ENCODE data around the gene GALNTL6. TPM values are rescaled to one million over a fixed set of nuclear protein-coding genes. Genes with fewer than 3 reads are reported as not detected.

Gene GALNTL6
- total RNA-seq, 1 experiment from 2014 or later, result not detected

- H3K36me3 Mint-ChIP-seq (ENCODE audit: insufficient read depth in 1 of 3, low read depth in 3 of 3), result no peaks in the 10 kb centered on the region
- no peak overlapping the region for H3K9ac ChIP-seq (ENCODE audit: extremely low read depth, insufficient read length, low read length)
- no peak overlapping the region for H3K23ac ChIP-seq (ENCODE audit: insufficient read length, low read depth, low read length)
- H2BK15ac ChIP-seq (ENCODE audit: low read depth, low read length), result no peak overlapping the region
- no peak overlapping the region for H2AFZ ChIP-seq (ENCODE audit: low read length)
- no peak overlapping the region for H3K18ac ChIP-seq (ENCODE audit: insufficient read length, low read depth, low read length)
- H3K4me1 ChIP-seq (ENCODE audit: insufficient read depth, low read length), result peaks cover 3% of the 10 kb centered on the region; the same call in 1 of the 2 replicates
- H3K4me1 Mint-ChIP-seq, result peaks cover 38 to 41% of the 10 kb centered on the region in 2 experiments
- no peaks in the 10 kb centered on the region for H4K20me1 ChIP-seq (ENCODE audit: control insufficient read depth, insufficient read depth, insufficient read length)
- H3K27me3 ChIP-seq (ENCODE audit: insufficient read depth, low read length), result no peaks in the 10 kb centered on the region
- H3K56ac ChIP-seq (ENCODE audit: insufficient read length, low read depth, low read length), result no peak overlapping the region
- no peaks in the 10 kb centered on the region for H3K9me3 ChIP-seq (ENCODE audit: control insufficient read depth, low read depth, low read length)
- no peak overlapping the region for H3T11ph ChIP-seq (ENCODE audit: low read length)
- H2BK12ac ChIP-seq (ENCODE audit: insufficient read length, low read depth, low read length), result no peak overlapping the region
- TF ChIP-seq, protein P1, sequence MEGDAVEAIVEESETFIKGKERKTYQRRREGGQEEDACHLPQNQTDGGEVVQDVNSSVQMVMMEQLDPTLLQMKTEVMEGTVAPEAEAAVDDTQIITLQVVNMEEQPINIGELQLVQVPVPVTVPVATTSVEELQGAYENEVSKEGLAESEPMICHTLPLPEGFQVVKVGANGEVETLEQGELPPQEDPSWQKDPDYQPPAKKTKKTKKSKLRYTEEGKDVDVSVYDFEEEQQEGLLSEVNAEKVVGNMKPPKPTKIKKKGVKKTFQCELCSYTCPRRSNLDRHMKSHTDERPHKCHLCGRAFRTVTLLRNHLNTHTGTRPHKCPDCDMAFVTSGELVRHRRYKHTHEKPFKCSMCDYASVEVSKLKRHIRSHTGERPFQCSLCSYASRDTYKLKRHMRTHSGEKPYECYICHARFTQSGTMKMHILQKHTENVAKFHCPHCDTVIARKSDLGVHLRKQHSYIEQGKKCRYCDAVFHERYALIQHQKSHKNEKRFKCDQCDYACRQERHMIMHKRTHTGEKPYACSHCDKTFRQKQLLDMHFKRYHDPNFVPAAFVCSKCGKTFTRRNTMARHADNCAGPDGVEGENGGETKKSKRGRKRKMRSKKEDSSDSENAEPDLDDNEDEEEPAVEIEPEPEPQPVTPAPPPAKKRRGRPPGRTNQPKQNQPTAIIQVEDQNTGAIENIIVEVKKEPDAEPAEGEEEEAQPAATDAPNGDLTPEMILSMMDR (conservative IDR thresholded peaks at IDR 0.05), result no peak
- H4K8ac ChIP-seq (replicated peaks; ENCODE audit: insufficient read length, low read depth, low read length), result no peak overlapping the region
- no peak overlapping the region for H3K4me2 ChIP-seq (ENCODE audit: insufficient read depth, insufficient read length, low read length)
- H3K9me3 Mint-ChIP-seq, result no peaks in the 10 kb centered on the region; a peak in 1 of 5 replicates
- no peak for DNase-seq
- H3K27ac ChIP-seq (ENCODE audit: insufficient read length, low read depth, low read length), result no peak overlapping the region
- H4K5ac ChIP-seq (ENCODE audit: insufficient read length, low read depth, low read length), result no peak overlapping the region
- no peaks in the 10 kb centered on the region for H3K79me2 ChIP-seq (ENCODE audit: insufficient read depth, low read length)
- no peak overlapping the region for H4K91ac ChIP-seq (ENCODE audit: insufficient read length, low read depth, low read length)
- H2BK20ac ChIP-seq (ENCODE audit: low read depth, low read length, poor library complexity, severe bottlenecking), result no peak overlapping the region
- H3K14ac ChIP-seq (ENCODE audit: insufficient read depth, low read length), result no peak overlapping the region
- H3K4ac ChIP-seq (ENCODE audit: low read depth, low read length), result no peak overlapping the region
- no peak overlapping the region for H3K4me3 Mint-ChIP-seq
- H2BK120ac ChIP-seq (ENCODE audit: low read depth, low read length, poor library complexity, severe bottlenecking), result no peak overlapping the region
- no peak overlapping the region for H3K27ac Mint-ChIP-seq
- no peaks in the 10 kb centered on the region for H3K23me2 ChIP-seq (ENCODE audit: insufficient read length, low read depth, low read length, poor library complexity, severe bottlenecking)
- no peak overlapping the region for H2BK5ac ChIP-seq (ENCODE audit: insufficient read length, low read length)
- no peaks in the 10 kb centered on the region for H3K79me1 ChIP-seq (ENCODE audit: insufficient read depth, low read depth, low read length, poor library complexity, severe bottlenecking)
- peaks cover 3% of the 10 kb centered on the region for H3K27me3 Mint-ChIP-seq (ENCODE audit: low read depth)
- H2AK5ac ChIP-seq (ENCODE audit: insufficient read length, low read length), result no peak overlapping the region
Observed at GRCh38 chr4:173024203-173024602, 1211.0 kb downstream of the GALNTL6 start.
